H7 (cell line): Measurements from ENCODE around the gene PLA2G2A. TPM values are rescaled to one million over a fixed set of nuclear protein-coding genes. Genes with fewer than 3 reads are reported as not detected.
"Not testable (repeated sequence)": the region's sequence is repeated elsewhere in the genome, so short reads cannot be mapped to it uniquely, and the experiment has no call there.

Experiments used
- DNase-seq: peaks from one replicate; pipeline ENCODE4 v3.0.0; 2012
- H3K27me3 ChIP-seq: 2 replicates; pipeline ENCODE4 v1.6.0; 2011; ENCODE audit warnings: mild to moderate bottlenecking, low read length; ENCODE audit not compliant: control insufficient read depth, insufficient read depth
- H3K36me3 ChIP-seq: replicated peaks from 2 replicates; pipeline ENCODE4 v1.5.1; 2011; ENCODE audit warnings: low read length; ENCODE audit not compliant: control insufficient read depth, insufficient read depth
- H3K4me3 ChIP-seq: 2 replicates; pipeline ENCODE4 v1.5.1; 2011; ENCODE audit warnings: low read depth, mild to moderate bottlenecking, control low read depth, low read length, moderate library complexity; ENCODE audit not compliant: insufficient read depth
- total RNA-seq: library from RNA; depleted of rRNA; stranded (reverse); fragments of >200 nt; shearing (Covaris generic); gene quantifications from 2 replicates; pipeline ENCODE4 v1.2.3, GENCODE V29; 2014; rRNA removed

The PLA2G2A gene, protein sequence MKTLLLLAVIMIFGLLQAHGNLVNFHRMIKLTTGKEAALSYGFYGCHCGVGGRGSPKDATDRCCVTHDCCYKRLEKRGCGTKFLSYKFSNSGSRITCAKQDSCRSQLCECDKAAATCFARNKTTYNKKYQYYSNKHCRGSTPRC
- 0.44 TPM in 1 of 2 replicates, not detected in the other for total RNA-seq

DNA sequence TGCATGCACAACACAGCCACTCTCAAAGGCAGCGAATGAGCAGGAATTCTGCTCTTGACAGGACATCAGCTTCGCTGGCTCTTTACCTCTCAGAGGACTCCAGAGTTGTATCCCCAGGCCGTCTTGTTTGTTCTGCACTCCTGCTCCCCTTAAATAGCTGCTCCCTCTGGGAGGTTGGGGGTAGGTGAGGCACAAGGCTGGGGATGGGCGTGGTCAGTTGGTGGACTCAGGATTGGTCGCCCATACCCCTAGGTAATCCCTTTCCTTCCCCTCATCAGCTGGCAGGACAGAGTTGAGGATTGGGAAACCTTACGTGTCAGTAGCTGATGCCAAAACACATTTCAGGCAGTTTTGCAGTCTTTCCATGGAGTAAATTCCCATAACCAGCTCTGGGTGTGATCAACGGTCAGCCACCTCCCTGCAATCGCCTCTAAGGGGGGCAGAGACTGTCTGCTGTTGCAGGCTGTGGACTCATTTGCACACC is at the start of gene PLA2G2A:
TSS of gene PLA2G2A (minus strand) at position 125 of the 484 bp plus-strand sequence. CDS start 845 bp downstream, outside the sequence.
- Histone ChIP-seq H3K4me3 (no peak within 1 kb of the TSS), H3K27me3 (no peaks in the 10 kb centered on the region), H3K36me3 (no peaks in the 10 kb centered on the region)
- DNase-seq = no peak

DNA sequence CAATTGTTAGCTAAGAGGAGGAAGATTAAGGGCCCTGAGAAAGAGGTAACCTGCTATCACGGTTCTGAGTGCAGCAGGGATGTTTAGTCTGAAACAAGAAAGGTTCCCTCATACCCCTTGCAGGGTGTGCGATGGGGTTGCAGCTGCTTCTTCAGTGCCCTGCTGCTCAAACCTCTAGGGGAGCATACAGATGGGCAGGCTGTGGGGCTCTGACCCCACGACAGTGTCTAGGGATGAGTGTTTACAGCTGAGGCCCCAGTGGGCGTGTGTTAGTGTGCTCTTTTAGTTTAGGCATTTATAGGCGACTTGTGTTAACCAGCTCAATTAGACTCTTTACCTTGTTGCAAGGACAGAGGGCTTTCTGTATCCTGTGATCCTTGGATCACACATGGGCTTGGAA is 49.3 kb upstream of the PLA2G2A start:
- Histone ChIP-seq H3K36me3 (no peaks in the 10 kb centered on the region), H3K27me3 (no peaks in the 10 kb centered on the region), H3K4me3 (no peak overlapping the region)
- no peak for DNase-seq

DNA sequence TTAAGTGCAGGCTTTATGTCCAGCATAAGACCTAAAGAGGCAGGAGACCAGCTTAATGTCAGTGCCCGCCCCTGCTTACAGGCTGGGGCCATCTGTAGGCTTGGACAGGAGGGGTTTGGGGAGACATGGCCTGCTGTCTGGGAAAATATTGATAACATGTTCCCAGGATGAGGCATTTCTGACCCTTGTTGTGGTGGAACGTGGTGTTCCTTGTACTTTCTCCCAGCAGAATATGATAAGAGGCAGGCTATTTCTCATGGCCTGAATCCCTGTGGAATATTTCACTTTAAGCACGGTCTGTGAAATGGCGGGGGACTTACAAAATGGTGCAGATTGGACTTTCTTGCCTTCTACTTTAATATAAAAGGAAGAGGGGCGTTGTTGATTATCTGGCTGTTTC is 48.7 kb upstream of the PLA2G2A start:
- DNase-seq = no peak
- H3K4me3 ChIP-seq = no peak overlapping the region
- H3K36me3 ChIP-seq = no peaks in the 10 kb centered on the region
- no peaks in the 10 kb centered on the region for H3K27me3 ChIP-seq

DNA sequence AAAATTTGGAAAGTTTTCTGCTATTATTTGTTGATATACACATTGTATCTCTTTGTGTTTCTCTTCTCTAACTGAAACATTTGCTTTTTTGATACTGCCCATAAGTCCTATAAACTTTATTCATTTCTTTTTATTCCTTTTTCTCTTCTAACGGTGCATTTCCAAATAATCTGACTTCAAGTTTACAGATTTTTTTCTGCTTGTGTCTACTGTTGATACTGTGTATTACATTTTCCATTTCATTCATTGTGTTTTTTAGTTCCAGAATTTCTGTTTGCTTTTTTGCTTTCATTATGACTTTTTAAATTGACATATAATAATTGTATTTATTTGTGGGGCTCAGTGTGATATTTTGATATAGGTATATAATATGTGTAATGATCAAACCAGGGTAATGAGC is 38.3 kb upstream of the PLA2G2A start:
- no peak overlapping the region for H3K4me3 ChIP-seq
- no peaks in the 10 kb centered on the region for H3K36me3 ChIP-seq
- H3K27me3 ChIP-seq = no peaks in the 10 kb centered on the region
- DNase-seq = no peak

DNA sequence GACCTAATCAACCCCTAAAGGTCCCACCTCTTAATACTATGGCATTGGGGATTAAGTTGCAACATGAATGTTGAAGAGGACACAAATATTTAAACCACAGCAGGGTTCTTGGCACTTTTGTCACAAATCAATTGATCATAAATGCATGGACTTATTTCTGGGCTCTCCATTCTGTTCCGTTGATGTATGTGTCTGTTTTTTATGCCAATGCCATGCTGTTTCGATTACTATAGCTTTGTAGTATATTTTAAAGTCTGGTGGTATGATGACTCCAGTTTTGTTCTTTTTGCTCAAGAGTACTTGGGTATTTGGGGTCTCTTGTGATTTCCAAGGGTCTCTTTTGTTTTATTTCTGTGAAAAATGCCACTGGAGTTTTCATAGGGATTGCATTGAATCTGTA is 34.7 kb upstream of the PLA2G2A start:
- no peak for DNase-seq
- no peaks in the 10 kb centered on the region for H3K27me3 ChIP-seq
- no peak overlapping the region for H3K4me3 ChIP-seq
- H3K36me3 ChIP-seq = no peaks in the 10 kb centered on the region

DNA sequence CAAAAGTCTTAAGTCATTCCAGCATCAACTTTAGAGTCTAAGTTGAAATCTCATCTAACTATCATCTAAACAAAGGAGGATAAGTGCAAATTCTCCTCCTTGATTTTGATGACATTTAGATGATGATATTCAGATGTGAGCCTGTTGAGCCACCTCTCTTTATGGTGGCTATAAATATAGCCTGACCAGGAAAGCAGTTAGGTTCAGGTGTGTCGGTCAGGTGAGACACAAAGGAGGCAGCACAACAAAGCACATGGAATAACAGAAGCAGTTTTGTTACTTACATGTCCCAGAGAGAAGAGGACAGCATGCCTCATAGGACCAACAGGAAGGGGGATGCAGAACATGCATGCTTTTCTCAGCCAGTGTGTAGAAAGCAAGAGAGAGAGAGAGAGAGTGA is 30.6 kb upstream of the PLA2G2A start:
- no peak overlapping the region for H3K4me3 ChIP-seq
- no peak for DNase-seq
- H3K27me3 ChIP-seq = no peaks in the 10 kb centered on the region
- no peaks in the 10 kb centered on the region for H3K36me3 ChIP-seq

DNA sequence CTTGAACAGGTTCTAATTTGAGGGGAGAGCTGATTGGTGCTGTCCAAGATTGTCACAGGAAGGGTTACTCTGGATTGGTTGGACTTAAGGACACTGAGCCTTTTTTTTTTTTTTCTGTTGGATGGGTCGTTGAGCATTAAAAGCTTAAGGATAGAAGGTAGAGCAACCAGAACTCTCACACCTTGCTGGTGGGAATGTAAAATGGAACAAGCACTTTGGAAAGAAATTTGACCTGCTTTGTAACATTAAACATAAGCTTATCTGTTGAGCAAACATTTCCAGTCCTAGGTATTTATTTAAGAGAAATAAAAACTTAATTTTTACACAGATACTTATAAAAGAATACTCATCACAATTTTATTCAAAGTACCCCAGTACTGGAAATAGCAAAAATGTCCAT is 29.8 kb upstream of the PLA2G2A start:
- Histone ChIP-seq H3K36me3 (no peaks in the 10 kb centered on the region), H3K27me3 (no peaks in the 10 kb centered on the region), H3K4me3 (no peak overlapping the region)
- DNase-seq = no peak

DNA sequence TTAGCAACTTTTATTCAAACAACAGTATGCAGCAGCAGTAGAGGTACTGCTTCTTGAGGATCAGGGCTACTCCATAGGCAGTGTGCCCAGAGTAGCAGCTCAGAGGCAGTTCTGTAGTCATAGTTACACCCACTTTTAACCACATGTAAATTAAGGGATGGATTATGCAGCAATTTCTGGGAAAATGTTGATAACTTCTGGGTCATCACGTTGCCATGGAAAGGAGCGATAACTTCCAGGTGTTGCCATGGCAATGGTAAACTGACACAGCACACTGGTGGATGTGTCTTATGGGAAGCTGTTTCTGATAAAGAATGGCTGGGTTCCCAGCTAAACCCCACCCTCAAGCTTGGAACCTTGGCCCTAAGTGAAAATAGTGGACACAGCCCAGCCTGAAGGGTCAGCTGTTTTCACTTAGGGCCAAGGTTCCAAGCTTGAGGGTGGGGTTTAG is 29.0 kb upstream of the PLA2G2A start:
- no peaks in the 10 kb centered on the region for H3K27me3 ChIP-seq
- no peak for DNase-seq
- H3K4me3 ChIP-seq = no peak overlapping the region
- no peaks in the 10 kb centered on the region for H3K36me3 ChIP-seq

DNA sequence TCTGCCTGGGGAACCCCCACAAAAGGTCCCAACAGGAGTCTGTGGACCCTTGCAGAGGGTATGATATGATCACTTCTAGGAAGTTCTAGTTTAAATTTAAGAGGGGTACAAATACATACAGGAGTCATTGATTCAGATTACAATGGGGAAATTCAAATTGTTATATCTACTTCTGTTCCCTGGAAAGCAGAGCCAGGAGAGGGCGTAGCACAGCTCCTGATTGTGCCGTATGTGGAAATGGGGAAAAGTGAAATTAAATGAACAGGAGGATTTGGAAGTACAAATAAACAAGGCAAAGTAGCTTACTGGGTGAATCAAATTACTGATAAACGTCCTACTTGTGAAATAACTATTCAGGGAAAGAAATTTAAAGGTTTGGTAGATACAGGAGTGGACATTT is 19.4 kb upstream of the PLA2G2A start:
- H3K27me3 ChIP-seq, H3K36me3 ChIP-seq, DNase-seq, H3K4me3 ChIP-seq: not testable (repeated sequence)

DNA sequence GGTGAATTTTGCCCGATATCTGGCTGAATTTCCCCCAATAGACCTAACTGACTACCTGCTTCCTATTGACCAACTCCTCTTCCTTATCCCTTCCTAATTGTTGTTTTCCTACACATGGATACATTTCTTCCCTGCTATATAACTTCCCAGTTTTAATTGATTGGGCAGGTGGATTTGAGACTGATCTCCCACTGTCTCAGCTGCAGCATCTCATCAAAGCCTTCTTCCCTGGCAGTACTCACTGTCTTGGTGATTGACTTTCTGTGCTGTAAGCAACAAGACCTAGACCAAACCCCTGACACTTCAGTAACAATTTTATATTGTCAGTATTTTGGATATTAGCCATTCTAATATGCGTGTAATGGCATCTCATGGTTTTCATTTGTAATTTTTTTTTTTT is 11.3 kb upstream of the PLA2G2A start:
- Histone ChIP-seq H3K4me3 (no peak overlapping the region), H3K27me3 (no peaks in the 10 kb centered on the region), H3K36me3 (no peaks in the 10 kb centered on the region)
- DNase-seq = no peak

DNA sequence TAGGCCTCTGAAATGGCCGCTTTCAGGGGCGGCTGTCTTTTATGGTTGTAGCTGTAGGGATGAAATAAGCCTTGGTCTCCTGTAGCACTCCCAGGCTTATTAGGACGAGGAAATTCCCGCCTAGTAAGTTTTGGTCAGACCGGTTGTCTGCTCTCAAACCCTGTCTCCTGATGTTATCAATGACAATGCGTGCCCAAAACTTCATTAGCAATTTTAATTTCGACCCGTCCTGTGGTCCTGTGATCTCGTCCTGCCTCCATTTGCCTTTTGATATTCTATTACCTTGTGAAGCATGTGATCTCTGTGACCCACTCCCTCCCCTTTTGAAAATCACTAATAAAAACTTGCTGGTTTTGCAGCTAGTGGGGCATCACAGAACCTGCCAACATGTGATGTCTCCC is 10.8 kb upstream of the PLA2G2A start:
- H3K27me3 ChIP-seq, H3K4me3 ChIP-seq, DNase-seq, H3K36me3 ChIP-seq: not testable (repeated sequence)

DNA sequence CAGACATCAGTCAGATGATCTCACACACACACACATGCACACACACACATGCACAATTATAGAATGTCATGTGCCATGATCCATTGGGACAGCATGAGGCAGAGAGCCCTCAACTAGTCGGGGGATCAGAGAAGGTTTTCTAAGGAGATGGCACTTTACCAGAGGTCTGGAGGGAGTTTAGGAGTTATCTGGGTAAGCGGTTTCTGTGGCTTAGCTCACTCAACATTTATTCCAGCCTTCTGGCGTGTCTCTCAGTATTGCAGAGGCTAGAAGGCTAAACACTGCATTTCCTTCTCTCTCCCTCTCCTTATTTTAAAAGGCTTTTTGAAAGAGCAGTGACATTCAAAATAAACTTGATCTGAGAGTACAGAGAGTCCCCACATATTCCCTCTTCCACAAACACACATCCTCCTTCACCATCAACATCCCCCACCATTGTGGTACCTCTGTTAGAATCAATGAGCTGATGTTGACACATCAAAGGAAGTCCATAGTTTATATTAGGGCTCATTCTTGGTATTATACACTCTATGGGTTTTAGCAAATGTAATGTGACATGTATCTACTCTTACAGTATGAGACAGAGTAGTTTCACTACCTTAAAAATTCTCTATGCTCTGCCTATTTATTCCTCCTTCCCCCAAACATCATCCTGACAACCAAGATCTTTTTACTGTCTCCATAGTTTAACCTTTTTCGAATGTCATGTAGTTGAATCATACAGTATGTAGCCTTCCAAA is 9.0 kb upstream of the PLA2G2A start:
- H3K27me3 ChIP-seq = no peaks in the 10 kb centered on the region
- H3K4me3 ChIP-seq = no peak overlapping the region
- no peaks in the 10 kb centered on the region for H3K36me3 ChIP-seq
- DNase-seq = no peak

DNA sequence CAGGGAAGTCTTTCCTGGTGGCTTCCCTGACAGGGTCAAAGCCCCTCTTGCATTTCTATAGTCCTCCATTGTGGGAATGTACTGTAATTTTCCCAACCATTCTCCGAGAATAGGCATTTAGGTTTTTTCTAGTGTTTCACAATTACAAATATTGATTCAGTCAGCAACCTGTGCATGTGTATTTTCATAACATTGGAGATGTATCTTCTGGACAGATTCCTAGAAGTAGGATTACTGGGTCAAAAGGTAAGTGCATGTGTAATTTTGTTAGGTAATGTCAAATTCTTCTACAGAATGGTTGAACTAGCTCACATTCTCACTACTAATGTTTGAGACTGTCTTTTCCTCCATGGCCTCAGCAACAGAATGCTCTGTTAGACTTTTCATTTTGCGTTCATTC is 8.3 kb upstream of the PLA2G2A start:
- Histone ChIP-seq H3K36me3 (no peaks in the 10 kb centered on the region), H3K4me3 (no peak overlapping the region), H3K27me3 (no peaks in the 10 kb centered on the region)
- DNase-seq = no peak

DNA sequence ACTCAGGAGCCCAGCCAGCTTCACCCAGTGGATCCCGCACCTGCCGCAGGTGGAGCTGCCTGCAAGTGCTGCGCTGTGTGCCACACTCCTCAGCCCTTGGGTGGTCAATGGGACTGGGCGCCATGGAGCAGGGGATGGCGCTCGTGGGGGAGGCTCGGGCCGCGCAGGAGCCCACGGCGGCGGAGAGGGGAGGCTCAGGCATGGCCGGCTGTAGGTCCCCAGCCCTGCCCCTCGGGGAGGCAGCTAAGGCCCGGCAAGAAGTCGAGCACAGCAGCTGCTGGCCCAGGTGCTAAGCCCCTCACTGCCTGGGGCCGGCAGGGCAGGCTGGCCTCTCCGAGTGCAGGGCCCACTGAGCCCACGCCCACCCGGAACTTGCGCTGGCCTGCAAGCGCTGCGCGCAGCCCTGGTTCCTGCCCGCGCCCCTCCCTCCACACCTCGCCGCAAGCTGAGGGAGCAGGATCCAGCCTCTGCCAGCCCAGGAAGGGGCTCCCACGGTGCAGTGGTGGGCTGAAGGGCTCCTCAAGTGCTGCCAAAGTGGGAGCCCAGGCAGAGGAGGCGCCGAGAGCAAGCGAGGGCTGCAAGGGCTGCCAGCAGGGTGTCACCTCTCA is 5.1 kb upstream of the PLA2G2A start:
- not testable (repeated sequence) for H3K4me3 ChIP-seq, H3K27me3 ChIP-seq, H3K36me3 ChIP-seq
- peak; percentile 1 for DNase-seq
